H1 (cell line): ENCODE results near the gene MCM3AP.

Experiments
- CHD2 ChIP-seq: IDR thresholded peaks from 2 replicates; pipeline ENCODE4 v1.6.1; 2012; ENCODE audit warnings: low read length, improper control_type of control experiment
- CTCF ChIP-seq, 3 experiments: IDR thresholded peaks; 1 replicate in 2 of 3; 2 replicates in 1 of 3; pipeline versions ENCODE4 v1.5.1 to v1.6.1; 2011; ENCODE audit warnings: low read length in 3 of 3, mild to moderate bottlenecking in 3 of 3, inconsistent platforms in 2 of 3, low read depth in 1 of 3, moderate library complexity in 1 of 3; ENCODE audit not compliant: insufficient read depth in 1 of 3; ENCODE audit errors: control extremely low read depth in 1 of 3
- EZH2 ChIP-seq: fragments of 200-600 bp; sonication (generic); IDR thresholded peaks from 2 replicates; pipeline ENCODE4 v1.7.1; 2012; ENCODE audit warnings: low read depth, mild to moderate bottlenecking, moderate library complexity, low read length, inconsistent platforms; ENCODE audit not compliant: severe bottlenecking
- MAX ChIP-seq: IDR thresholded peaks from 2 replicates; pipeline ENCODE4 v1.6.1; 2012; ENCODE audit warnings: inconsistent platforms
- POLR2A ChIP-seq, 2 experiments: IDR thresholded peaks; 1 replicate in 1 of 2; 2 replicates in 1 of 2; pipeline ENCODE4 v1.6.1; 2011; ENCODE audit warnings: low read depth in 2 of 2, low read length in 2 of 2, mild to moderate bottlenecking in 2 of 2; ENCODE audit errors: control extremely low read depth in 1 of 2
- POLR2AphosphoS5 ChIP-seq: IDR thresholded peaks from 2 replicates; pipeline ENCODE4 v1.6.1; 2011; ENCODE audit warnings: low read depth, low read length
- RBBP5 ChIP-seq: IDR thresholded peaks from 2 replicates; pipeline ENCODE4 v1.7.1; 2012; ENCODE audit warnings: low read depth, mild to moderate bottlenecking, inconsistent platforms, low read length, moderate library complexity, borderline replicate concordance
- SIX5 ChIP-seq: IDR thresholded peaks from 2 replicates; pipeline ENCODE4 v1.6.1; 2011; ENCODE audit warnings: mild to moderate bottlenecking, low read depth, low read length
- SP1 ChIP-seq: IDR thresholded peaks from 2 replicates; pipeline ENCODE4 v1.6.1; 2011; ENCODE audit warnings: low read depth, low read length
- SUZ12 ChIP-seq: fragments of 200-600 bp; sonication (generic); IDR thresholded peaks from 2 replicates; pipeline ENCODE4 v1.6.1; 2012; ENCODE audit warnings: mild to moderate bottlenecking, inconsistent platforms, low read length, moderate library complexity, mixed read lengths
- TF ChIP-seq, protein P1 (sequence below): IDR thresholded peaks from 2 replicates; pipeline ENCODE4 v1.6.1; 2011; ENCODE audit warnings: low read depth, mild to moderate bottlenecking, low read length; ENCODE audit not compliant: insufficient read depth

GRCh38 chr21:46264046-46264689, 21.2 kb downstream of the MCM3AP start:
- TF ChIP-seq POLR2A (IDR thresholded peaks at IDR 0.05; ENCODE audit: control extremely low read depth in 1 of 2, low read depth in 2 of 2, low read length in 2 of 2) (no peak), CTCF (IDR thresholded peaks at IDR 0.05; ENCODE audit: control extremely low read depth in 1 of 3, insufficient read depth in 1 of 3, low read depth in 1 of 3, low read length in 3 of 3) (no peak), CHD2 (no peak), SUZ12 (no peak), RBBP5 (no peak), POLR2AphosphoS5 (no peak), EZH2 (no peak), MAX (no peak), SP1 (no peak), SIX5 (no peak)
- TF ChIP-seq, protein P1, sequence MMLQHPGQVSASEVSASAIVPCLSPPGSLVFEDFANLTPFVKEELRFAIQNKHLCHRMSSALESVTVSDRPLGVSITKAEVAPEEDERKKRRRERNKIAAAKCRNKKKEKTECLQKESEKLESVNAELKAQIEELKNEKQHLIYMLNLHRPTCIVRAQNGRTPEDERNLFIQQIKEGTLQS, result no peak
